ENCODE results near the gene ALKBH5. TPM values are rescaled to one million over a fixed set of nuclear protein-coding genes. Genes with fewer than 3 reads are reported as not detected.

The ALKBH5 gene
- total RNA-seq, 1 experiment from 2014 or later = 97.8 TPM

- Histone ChIP-seq H2AFZ (ENCODE audit: low read depth, low read length, poor library complexity, severe bottlenecking) (no peak overlapping the region), H3K4me3 (replicated peaks in 1 of 2; ENCODE audit: low read depth in 1 of 2, low read length in 2 of 2) (no peak overlapping the region), H3K79me2 (ENCODE audit: insufficient read depth, low read length) (peaks cover 97% of the 10 kb centered on the region), H3K9me3 (ENCODE audit: control insufficient read depth in 1 of 2, insufficient read depth in 1 of 2, low read depth in 1 of 2, low read length in 2 of 2) (no peaks in the 10 kb centered on the region), H4K20me1 (ENCODE audit: insufficient read depth) (peaks cover 8% of the 10 kb centered on the region; the same call in 1 of the 2 replicates), H3K27ac (ENCODE audit: low read depth, low read length) (no peak overlapping the region), H3K4me2 (ENCODE audit: low read length) (no peak overlapping the region), H3K36me3 (ENCODE audit: control insufficient read depth in 1 of 2, insufficient read depth in 2 of 2, low read length in 2 of 2) (peaks cover 42 to 66% of the 10 kb centered on the region in 2 experiments), H3K9me2 (ENCODE audit: insufficient read depth) (no peaks in the 10 kb centered on the region), H3K27me3 (ENCODE audit: insufficient read depth, low read length) (no peaks in the 10 kb centered on the region), H3K9ac (ENCODE audit: low read length) (no peak overlapping the region), H3K4me1 (ENCODE audit: control insufficient read depth in 1 of 2, insufficient read depth in 2 of 2, low read length in 2 of 2) (no peaks in the 10 kb centered on the region)
- RAD21 ChIA-PET (ENCODE audit: low non-redundant PET in 1 of 2, low total read pairs in 2 of 2, uncharacterized antibody in 2 of 2, unreplicated experiment in 2 of 2) = no interaction called here
- intact Hi-C loops (cut with micrococcal nuclease) = no loop called here
- CTCF ChIA-PET = no interaction called here
- peak; percentile 80 for ATAC-seq
- no peak for DNase-seq (ENCODE audit: low read depth, low spot score)
- no TSS peak for BruUV-seq (replicated peaks)
- no peak for TF ChIP-seq TCF7L2 (IDR thresholded peaks at IDR 0.05; ENCODE audit: borderline replicate concordance, extremely low read depth, insufficient read depth, insufficient read length)
- TF ChIP-seq CTCF (IDR thresholded peaks at IDR 0.05 in 2 of 3, conservative IDR thresholded peaks at IDR 0.05 in 1 of 3; ENCODE audit: borderline replicate concordance in 1 of 3, insufficient read depth in 1 of 3, low read depth in 2 of 3, low read length in 2 of 3) = peak in 2 of 3 experiments; percentile 36 to 41; a peak in 3 of 6 replicates
- POLR2A ChIA-PET = no interaction called here
Observed at GRCh38 chr17:18191967-18192366, 8.3 kb downstream of the ALKBH5 start.

GRCh38 chr17:18194394-18194793 is 10.8 kb downstream of the ALKBH5 start:
- DNase-seq (ENCODE audit: low read depth, low spot score) = no peak
- H3K9ac ChIP-seq (ENCODE audit: low read length) = no peak overlapping the region
- ChIA-PET POLR2A (interaction anchor here (1.3 kb wide), 1 partner anchor 12 kb away, joined by 3 read pairs; no protein-coding TSS in a partner anchor), CTCF (no interaction called here), RAD21 (ENCODE audit: low non-redundant PET in 1 of 2, low total read pairs in 2 of 2, uncharacterized antibody in 2 of 2, unreplicated experiment in 2 of 2) (no interaction called here)
- intact Hi-C loops (cut with micrococcal nuclease) = no loop called here
- no peak overlapping the region for H3K27ac ChIP-seq (ENCODE audit: low read depth, low read length)
- no peak for ATAC-seq
- no peak overlapping the region for H2AFZ ChIP-seq (ENCODE audit: low read depth, low read length, poor library complexity, severe bottlenecking)
- no TSS peak for BruUV-seq (replicated peaks)
- H3K4me1 ChIP-seq (ENCODE audit: control insufficient read depth in 1 of 2, insufficient read depth in 2 of 2, low read length in 2 of 2) = no peaks in the 10 kb centered on the region
- no peak overlapping the region for H3K4me3 ChIP-seq (replicated peaks in 1 of 2; ENCODE audit: low read depth in 1 of 2, low read length in 2 of 2)
- H3K36me3 ChIP-seq (ENCODE audit: control insufficient read depth in 1 of 2, insufficient read depth in 2 of 2, low read length in 2 of 2) = peaks cover 49 to 65% of the 10 kb centered on the region in 2 experiments
- H3K9me2 ChIP-seq (ENCODE audit: insufficient read depth) = no peaks in the 10 kb centered on the region
- peaks cover 8% of the 10 kb centered on the region; the same call in 1 of the 2 replicates for H4K20me1 ChIP-seq (ENCODE audit: insufficient read depth)
- H3K27me3 ChIP-seq (ENCODE audit: insufficient read depth, low read length) = no peaks in the 10 kb centered on the region
- peaks cover 97% of the 10 kb centered on the region for H3K79me2 ChIP-seq (ENCODE audit: insufficient read depth, low read length)
- no peaks in the 10 kb centered on the region for H3K9me3 ChIP-seq (ENCODE audit: control insufficient read depth in 1 of 2, insufficient read depth in 1 of 2, low read depth in 1 of 2, low read length in 2 of 2)
- H3K4me2 ChIP-seq (ENCODE audit: low read length) = no peak overlapping the region
- TF ChIP-seq EZH2 (IDR thresholded peaks at IDR 0.05) (no peak), EGR1 (IDR thresholded peaks at IDR 0.05; ENCODE audit: low read depth) (no peak), SRF (IDR thresholded peaks at IDR 0.05; ENCODE audit: low read depth) (no peak), ZNF274 (IDR thresholded peaks at IDR 0.05; ENCODE audit: low read depth, low read length) (no peak), MAX (IDR thresholded peaks at IDR 0.05) (no peak), REST (IDR thresholded peaks at IDR 0.05; ENCODE audit: low read depth) (no peak), POLR2AphosphoS5 (IDR thresholded peaks at IDR 0.05; ENCODE audit: low read depth, low read length) (no peak), ELF1 (IDR thresholded peaks at IDR 0.05; ENCODE audit: borderline replicate concordance, low read depth) (no peak), POLR2A (IDR thresholded peaks at IDR 0.05; ENCODE audit: borderline replicate concordance, extremely low read depth, insufficient read depth, insufficient read length) (no peak), YY1 (IDR thresholded peaks at IDR 0.05; ENCODE audit: extremely low read depth, insufficient replicate concordance, low read depth, low read length) (no peak), CEBPB (IDR thresholded peaks at IDR 0.05; ENCODE audit: low read depth) (no peak), SIN3A (IDR thresholded peaks at IDR 0.05; ENCODE audit: low read depth) (no peak)
